GM21786 (cell line): ENCODE measurements around the gene NPHP3.
A peak's percentile ranks its signal among the peaks of the same experiment; 100 is the strongest.
"Not testable (repeated sequence)": the region's sequence is repeated elsewhere in the genome, so short reads cannot be mapped to it uniquely, and the experiment has no call there.

Experiments
- ATAC-seq: cut with Tn5 transposase; IDR thresholded peaks from one replicate; pipeline ENCODE4 v1.9.1; 2021; ENCODE audit not compliant: unreplicated experiment

NPHP3 gene, protein sequence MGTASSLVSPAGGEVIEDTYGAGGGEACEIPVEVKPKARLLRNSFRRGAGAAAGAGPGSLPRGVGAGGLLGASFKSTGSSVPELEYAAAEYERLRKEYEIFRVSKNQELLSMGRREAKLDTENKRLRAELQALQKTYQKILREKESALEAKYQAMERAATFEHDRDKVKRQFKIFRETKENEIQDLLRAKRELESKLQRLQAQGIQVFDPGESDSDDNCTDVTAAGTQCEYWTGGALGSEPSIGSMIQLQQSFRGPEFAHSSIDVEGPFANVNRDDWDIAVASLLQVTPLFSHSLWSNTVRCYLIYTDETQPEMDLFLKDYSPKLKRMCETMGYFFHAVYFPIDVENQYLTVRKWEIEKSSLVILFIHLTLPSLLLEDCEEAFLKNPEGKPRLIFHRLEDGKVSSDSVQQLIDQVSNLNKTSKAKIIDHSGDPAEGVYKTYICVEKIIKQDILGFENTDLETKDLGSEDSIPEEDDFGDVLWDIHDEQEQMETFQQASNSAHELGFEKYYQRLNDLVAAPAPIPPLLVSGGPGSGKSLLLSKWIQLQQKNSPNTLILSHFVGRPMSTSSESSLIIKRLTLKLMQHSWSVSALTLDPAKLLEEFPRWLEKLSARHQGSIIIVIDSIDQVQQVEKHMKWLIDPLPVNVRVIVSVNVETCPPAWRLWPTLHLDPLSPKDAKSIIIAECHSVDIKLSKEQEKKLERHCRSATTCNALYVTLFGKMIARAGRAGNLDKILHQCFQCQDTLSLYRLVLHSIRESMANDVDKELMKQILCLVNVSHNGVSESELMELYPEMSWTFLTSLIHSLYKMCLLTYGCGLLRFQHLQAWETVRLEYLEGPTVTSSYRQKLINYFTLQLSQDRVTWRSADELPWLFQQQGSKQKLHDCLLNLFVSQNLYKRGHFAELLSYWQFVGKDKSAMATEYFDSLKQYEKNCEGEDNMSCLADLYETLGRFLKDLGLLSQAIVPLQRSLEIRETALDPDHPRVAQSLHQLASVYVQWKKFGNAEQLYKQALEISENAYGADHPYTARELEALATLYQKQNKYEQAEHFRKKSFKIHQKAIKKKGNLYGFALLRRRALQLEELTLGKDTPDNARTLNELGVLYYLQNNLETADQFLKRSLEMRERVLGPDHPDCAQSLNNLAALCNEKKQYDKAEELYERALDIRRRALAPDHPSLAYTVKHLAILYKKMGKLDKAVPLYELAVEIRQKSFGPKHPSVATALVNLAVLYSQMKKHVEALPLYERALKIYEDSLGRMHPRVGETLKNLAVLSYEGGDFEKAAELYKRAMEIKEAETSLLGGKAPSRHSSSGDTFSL (N-terminal part only)

DNA sequence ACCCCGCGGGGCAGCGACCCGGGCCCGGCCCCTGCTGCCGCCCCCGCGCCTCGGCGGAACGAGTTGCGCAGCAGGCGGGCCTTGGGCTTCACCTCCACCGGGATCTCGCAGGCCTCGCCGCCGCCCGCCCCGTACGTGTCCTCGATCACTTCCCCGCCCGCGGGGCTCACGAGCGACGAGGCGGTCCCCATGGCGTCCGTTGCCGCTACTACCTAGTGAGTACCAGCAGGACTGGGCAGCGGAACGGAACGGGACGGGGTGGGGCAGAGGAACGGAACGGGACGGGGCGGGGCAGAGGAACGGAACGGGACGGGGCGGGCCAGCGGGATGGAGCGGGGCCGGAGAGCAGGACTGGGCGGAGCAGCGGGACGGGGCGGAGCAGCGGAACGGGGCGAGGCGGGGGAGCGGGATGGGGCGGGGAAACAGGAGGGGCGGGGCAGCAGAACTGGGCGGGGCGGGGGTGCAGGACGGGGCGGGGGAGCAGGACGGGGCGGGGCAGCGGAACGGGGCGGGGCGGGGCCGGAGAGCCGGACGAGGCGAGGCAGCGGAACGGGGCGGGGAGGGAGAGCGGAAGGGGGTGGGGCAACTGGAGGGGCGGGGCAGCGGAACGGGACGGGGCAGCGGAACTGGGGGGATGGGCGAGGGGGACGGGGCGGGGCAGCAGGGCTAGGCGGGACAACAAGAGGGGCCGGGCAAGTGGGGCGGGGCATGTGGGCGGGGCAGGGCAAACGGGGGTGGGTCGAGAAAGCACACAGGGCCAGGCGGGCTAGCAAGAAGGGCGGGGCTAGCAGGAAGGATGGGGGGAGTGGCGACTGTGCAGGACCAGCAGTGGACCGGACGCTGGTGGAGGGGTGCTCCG, at the start of gene NPHP3:
TSS of gene NPHP3 (minus strand) at position 245 of the 859 bp plus-strand sequence. CDS start at position 191, 54 bp downstream.
- ATAC-seq = peak; percentile 82

DNA sequence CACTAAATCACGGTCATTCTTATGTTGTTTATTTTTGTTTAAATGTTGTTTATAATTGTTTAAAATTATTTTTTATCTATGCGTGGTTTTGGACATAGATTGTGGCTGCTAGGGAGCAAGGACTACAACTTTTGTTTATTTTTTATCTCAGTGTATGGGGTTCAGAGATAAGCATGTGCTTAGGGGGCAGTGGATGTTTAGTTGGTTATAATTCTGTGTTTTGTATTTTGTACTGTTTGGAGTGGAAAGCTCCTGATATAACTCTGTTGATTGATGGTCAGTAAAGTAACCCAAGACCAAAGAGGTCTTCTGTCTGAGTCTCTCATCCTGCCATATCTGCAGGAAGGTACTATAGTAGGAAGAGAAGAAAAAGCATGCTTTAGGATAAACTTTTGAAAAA, 36.5 kb upstream of the NPHP3 start:
- no peak for ATAC-seq

DNA sequence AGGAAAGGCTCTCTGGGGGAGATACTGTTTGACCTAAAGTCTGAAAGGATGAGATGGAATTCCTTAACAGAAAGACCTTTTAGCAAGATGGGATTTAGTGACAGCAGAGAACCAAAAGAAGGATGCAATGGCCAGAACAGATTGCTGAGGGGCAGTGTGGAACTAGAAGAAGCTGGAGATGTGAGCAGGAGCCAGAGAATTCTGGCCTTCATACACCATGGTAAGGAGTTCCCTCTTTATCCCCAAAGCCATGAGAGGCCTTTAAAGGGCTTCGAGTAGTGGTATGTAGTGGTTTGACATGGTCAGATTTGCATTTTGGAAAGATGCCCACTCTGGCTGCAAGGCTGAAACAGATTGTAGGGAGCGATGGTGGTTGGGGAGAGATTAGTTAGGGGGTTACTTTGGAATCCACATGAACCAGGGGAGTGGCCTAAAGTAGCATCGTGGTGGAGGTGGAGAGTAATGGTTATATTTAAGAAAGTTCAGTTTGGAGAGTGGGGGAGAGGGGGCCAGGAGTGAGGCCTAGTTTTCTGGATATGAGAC, 34.0 kb upstream of the NPHP3 start:
- no peak for ATAC-seq

DNA sequence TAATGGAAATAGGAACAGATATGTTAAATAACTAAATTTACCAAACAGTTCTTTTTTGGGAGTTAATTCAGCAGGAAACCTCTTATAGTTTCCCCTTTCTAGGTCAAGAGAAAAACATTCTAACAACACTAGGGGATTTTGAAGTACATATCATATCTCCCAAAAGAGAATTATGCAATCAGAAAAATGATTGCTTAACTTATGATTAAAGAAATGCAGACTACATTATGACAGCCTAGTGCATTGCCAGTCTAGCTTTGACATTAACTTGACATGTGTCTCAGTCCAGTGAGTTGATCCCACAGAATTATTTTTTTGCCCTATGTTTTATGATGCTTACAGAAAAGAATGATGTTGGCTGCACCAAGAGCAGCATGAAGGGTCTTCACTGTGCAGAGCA, 31.7 kb upstream of the NPHP3 start:
- ATAC-seq = no peak

DNA sequence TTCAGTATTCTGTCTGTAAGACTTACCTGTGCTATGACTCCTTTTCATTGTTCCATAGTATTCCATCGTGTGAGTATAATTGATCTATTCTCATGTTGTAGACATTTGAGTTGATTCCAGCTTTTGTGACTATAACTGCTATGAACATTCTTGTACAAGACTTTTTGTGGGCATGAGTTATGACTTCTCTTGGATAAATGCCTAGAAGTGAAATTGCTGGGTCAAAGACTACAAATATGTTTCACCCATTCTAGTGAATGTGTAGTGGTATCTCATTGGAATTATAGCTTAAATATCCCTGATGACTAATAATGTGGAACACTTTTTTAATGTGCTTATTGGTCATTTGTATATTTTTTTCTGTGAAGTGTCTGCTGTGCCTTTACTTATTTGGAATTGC, 27.6 kb upstream of the NPHP3 start:
- no peak for ATAC-seq

DNA sequence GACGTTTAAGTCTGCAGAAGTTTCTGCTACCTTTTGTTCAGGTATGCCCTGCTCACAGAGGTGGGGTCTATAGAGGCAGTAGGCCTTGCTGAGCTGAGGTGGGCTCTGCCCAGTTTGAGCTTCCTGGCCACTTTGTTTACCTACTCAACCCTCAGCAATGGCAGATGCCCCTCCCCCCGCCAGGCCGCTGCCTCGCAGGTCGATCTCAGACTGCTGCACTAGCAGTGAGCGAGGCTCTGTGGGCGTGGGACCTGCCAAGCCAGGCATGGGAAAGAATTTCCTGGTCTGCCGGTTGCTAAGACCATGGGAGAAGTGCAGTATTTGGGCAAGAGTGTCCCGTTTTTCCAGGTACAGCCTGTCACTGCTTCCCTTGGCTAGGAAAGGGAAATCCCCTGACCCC, 24.5 kb upstream of the NPHP3 start:
- not testable (repeated sequence) for ATAC-seq

DNA sequence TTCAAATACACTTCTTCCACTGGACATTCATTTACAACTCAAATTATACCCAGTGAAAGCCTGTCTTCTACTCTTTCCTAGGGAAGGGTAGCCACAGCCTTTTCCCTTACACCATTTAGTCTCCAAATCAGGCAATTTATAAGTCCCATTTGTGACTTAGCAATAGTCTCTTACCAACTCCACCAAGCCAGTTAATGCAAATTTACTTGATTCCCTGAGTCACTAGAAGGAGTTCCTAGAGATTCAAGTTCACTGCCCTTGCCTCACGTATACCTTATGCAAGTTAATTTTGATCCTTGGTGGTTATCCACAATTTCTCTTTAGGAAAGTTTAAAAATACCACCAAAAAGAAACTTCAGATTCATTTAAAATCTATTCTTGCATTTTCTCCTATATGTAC, 16.1 kb upstream of the NPHP3 start:
- ATAC-seq = no peak

DNA sequence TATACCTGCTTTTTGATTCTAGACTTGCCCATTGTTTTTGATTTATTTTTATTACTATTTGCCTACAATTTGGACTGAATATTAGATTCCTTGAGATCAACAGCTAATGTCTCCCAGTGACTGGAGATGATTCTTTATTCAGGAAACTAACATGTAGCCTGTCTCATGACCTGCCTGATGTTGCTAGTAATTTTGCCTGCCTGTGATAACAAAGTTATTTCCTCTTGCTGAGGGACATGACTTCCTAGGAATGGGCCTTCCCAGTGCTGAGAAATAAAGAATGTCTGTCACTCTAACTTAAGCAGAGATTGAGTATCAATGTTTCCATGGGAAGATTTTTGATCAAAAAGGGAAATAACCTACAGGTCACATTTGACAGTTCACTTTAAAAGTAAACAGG, 13.4 kb upstream of the NPHP3 start:
- ATAC-seq = no peak

DNA sequence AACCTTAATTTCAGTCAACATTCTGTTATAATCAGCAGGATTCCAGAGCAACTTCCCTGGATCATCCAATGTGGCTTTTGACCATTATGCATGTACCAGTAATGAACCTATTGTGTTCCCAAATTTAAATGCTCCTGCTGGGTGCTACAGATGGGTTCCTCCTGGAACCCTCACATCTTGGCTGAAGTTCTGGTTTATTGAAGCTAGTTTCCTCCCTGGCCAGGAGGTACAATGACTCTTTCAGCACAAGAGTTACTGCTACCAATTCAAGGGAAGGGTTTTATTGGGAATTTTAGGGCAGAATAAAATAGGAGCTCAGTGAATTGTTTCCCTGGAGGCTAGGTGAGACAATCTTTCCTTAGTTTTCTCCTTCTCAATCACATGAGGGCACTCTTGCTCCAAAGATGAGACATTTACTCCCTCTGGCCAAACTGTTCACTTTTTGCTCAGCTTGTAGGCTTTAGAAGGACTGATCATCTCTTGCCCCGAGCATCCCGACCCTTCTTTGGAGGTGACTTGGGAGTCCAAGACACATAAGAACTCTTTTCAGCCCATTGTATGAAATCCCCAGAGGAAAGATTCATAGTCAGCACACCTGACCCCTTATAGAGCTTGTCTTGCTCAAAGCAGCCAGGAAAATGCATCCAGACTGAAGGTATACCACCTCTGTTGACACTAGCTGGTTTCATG, 8.8 kb upstream of the NPHP3 start:
- no peak for ATAC-seq

DNA sequence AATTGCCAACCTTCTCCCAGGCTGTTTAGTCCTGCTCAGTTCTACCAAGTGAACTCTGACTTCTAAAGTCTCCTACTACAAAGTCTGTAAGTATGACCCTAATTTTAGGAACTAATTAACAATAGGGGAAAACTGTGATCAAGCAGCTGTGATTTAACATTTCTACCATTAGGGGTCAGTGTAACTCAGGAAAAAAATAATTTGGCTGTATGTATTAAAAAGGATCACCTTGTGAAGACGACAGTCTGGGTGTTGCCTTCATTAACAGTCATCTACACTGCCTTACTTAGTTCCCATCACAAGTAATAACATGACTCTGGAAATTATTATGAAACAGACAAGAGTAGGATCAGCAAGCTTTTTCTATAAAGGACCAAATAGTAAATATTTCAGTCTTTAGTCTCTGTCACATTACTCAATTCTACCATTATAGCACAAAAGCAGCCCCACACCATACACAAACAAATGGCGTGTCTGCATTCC, 4.2 kb upstream of the NPHP3 start:
- no peak for ATAC-seq

DNA sequence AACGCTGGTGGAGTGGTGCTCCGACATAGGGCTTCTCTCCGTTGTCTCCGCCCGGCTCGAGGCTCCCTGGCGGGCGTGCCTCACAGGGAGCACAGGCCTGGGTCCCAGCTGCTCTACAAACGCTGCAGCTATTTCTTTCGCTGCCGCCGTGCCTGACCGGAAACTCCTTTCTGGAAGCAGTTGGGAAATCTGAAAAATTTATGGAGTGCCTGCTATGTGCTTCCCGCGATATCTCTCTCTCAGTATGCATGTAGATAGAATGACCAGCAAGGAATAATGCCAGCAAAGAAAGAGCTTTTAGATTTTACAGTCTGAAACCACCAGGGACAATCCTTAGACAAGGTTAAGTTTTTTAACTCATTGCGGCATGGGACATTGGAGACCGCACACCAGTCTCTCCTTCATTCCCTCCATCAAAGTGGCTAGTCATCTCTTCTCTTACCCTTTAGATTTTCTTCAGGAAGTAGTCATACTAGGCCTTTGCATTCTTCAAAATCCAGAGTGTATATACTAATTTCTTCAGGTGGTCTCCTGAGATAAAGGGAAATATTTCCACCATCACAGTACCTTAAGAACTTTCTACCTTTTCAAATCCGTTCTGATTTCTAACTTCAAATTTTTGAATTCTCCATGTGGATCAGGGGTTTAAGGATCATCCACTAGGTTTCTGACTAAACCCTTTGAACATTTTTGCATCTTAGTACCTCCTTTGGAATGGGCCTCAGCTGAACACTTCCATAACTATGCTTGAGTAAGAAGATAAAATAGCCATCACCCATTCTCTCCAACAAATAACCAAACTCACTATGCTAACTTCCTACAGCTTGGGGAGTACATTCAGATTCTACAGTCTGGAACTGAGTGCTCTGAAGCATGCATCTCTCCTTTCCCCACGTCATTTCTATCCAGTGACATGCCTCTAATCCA, 1.1 kb upstream of the NPHP3 start:
- ATAC-seq = no peak

DNA sequence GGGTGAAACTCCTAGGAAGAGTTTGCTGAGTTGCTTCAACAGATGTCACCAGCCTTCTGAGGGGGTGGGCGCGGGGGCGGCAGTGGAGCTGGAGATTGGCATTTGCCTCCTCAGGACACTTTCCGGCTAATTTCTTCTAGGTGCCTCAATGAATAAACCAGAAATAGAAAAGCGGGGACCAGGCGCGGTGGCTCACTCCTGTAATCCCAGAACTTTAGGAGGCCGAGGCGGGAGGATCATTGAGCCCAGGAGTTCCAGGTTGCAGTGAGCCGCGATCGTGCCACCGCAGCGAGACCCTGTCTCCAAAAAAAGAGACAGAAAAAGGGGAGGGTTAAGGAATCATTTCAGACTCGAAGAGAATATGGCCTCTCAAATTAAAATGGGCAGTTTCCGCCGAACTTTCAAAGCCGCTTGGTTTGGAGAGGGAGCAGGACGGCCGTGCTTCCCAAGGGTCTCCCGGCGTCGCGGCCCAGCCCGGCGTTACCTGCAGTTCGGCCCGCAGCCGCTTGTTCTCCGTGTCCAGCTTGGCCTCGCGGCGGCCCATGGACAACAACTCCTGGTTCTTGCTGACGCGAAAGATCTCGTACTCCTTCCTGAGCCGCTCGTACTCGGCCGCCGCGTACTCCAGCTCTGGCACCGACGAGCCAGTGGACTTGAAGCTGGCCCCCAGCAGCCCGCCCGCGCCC, 587 bp downstream of the NPHP3 start:
- peak; percentile 20 for ATAC-seq

DNA sequence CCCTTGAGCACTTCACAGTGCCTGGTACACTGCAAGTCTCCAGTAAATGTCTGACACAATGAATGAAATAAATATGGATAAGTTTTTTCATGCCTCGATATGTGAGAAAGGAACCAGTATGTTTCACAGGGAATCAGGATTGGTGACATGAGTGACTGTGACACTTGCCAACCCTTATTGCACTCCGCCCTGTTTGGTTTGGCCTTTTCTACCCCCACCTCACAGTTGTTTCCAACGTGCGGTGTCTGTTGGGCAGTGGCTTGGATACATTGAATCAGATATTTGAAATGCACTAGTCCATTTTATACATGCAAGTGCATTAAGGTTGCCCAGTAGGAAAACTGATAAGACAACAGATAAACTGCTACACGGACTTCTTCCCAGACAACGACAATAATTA, 2.0 kb downstream of the NPHP3 start:
- ATAC-seq = no peak

DNA sequence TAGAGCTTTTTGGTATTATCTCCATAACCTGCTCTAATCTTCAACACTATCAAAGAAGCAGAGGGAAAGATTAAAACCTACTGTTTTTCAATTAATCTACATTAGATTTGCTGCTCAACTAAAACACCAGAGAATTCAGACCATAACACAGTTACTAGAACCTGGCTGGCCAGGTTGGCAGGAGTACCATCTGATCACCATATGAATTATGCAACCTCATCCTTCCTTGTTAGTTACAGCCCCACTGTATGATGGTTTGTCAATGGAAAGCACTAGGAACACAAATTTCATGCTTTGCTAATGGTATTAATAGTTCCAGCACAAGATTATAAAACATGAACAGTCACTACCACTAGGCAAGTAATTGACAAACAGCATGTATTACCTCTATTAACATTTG, 5.8 kb downstream of the NPHP3 start:
- no peak for ATAC-seq

DNA sequence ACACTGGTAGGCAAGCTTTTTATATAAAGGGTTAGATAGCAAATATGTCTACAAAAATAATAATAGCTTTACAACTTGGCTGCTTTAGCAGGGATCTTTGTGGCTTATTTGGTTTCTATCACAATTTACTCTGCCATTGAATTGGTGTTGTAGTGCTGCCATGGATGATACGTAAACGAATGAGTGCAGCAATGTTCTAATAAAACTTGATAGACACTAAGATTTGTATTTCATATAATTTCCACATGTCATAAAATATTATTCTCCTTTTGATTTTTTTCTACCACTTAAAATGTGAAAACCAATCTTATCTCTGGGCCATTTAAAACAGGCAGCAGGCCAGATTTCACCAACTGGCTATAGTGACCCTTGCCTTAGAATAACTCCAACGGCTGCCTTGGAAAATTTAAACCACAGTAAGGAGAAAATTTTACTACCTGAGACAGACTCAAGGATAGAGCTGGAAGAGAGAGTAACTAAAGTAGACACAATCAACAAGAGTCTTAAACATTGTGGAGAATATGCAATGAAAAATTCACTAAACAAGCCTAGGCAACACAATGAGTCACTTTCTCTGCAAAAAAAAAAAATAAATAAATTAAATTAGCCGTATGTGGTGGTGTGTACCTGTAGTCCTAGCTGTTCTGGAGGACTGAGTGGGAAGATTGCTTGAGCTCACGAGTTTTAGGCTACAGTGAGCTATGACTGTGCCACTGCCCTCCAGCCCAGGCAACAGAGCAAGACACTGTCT, 8.1 kb downstream of the NPHP3 start:
- ATAC-seq = no peak

DNA sequence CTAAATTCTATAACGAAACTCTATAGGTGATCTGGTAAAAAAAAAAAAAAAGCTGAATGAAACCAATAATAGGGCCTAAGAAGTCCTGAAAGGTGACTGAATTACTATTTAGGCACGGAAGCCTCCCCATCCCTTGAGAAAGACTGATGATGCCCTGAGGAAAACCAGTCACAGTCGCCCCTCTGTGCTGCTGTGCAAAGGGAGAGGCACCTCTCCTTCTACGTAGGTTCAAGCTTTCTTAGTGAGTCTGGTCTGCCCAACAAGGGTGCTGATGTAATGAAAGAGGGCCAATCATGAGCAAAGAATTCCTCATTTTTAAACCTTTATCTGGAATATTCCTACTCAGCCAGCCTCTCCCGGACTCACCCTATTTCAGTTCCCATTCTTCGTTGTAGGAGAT, 11.9 kb downstream of the NPHP3 start:
- ATAC-seq = no peak

DNA sequence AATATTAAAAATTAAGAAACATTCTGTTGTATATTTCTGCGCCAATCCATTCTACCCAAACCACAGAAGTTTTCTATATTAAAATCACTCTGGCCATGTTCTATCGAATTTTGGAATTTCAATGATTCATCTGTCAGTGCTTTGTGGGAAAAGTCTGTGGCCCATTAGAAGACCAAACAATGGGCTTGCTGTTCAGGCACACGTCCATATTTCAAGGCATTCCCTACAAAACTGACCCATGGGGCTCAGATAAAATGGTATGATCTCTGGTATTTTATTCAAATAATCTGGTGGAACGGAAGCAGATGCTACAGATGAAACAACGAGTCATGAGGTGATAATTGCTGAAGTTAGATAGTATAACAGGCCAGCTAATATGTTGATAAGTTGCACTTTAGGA, 12.4 kb downstream of the NPHP3 start:
- ATAC-seq = no peak
